ENCODE results near the gene DNAJC5G. TPM values are rescaled to one million over a fixed set of nuclear protein-coding genes. Genes with fewer than 3 reads are reported as not detected.

The DNAJC5G gene
- total and polyA plus RNA-seq, 9 of the 15 experiments (the other 6 are each of a cell fraction or from before 2014, with no cell fraction given): not detected

GRCh38 chr2:27284996-27285395, 9.8 kb downstream of the DNAJC5G start:
- no peaks in the 10 kb centered on the region for H3K27me3 ChIP-seq (ENCODE audit: control insufficient read depth in 2 of 2, insufficient read depth in 2 of 2, low read length in 2 of 2)
- H3K4me2 ChIP-seq (ENCODE audit: insufficient read depth, low read length): no peak overlapping the region
- intact Hi-C loops (cut with micrococcal nuclease): loop anchor here (10.0 kb wide), 1 partner anchor 440 kb away; the partner anchor contains the start of gene DPYSL5
- DNase-seq (ENCODE audit: extremely low read depth in 1 of 4, low spot score in 3 of 4) (no peak), ATAC-seq (no peak), FAIRE-seq (no peak)
- H4K20me1 ChIP-seq (replicated peaks; ENCODE audit: control insufficient read depth, insufficient read depth, low read length): no peaks in the 10 kb centered on the region
- POLR2A ChIA-PET: no interaction called here
- no peaks in the 10 kb centered on the region for H3K79me2 ChIP-seq (ENCODE audit: control insufficient read depth, insufficient read depth, low read length)
- TF ChIP-seq FOSL1 (tag; conservative IDR thresholded peaks at IDR 0.05) (no peak), ZNF668 (CRISPR knock-in tag; IDR thresholded peaks at IDR 0.05) (no peak), SMAD2 (IDR thresholded peaks at IDR 0.05; ENCODE audit: low read depth, low read length) (no peak), HCFC1 (IDR thresholded peaks at IDR 0.05; ENCODE audit: low read depth, low read length) (no peak), GTF2A2 (tag; IDR thresholded peaks at IDR 0.05) (no peak), ZNF143 (CRISPR knock-in tag; IDR thresholded peaks at IDR 0.05) (no peak)
- TF ChIP-seq, protein P1, sequence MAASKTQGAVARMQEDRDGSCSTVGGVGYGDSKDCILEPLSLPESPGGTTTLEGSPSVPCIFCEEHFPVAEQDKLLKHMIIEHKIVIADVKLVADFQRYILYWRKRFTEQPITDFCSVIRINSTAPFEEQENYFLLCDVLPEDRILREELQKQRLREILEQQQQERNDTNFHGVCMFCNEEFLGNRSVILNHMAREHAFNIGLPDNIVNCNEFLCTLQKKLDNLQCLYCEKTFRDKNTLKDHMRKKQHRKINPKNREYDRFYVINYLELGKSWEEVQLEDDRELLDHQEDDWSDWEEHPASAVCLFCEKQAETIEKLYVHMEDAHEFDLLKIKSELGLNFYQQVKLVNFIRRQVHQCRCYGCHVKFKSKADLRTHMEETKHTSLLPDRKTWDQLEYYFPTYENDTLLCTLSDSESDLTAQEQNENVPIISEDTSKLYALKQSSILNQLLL (CRISPR knock-in tag; IDR thresholded peaks at IDR 0.05; ENCODE audit: borderline replicate concordance): no peak
- TF ChIP-seq, protein P2, sequence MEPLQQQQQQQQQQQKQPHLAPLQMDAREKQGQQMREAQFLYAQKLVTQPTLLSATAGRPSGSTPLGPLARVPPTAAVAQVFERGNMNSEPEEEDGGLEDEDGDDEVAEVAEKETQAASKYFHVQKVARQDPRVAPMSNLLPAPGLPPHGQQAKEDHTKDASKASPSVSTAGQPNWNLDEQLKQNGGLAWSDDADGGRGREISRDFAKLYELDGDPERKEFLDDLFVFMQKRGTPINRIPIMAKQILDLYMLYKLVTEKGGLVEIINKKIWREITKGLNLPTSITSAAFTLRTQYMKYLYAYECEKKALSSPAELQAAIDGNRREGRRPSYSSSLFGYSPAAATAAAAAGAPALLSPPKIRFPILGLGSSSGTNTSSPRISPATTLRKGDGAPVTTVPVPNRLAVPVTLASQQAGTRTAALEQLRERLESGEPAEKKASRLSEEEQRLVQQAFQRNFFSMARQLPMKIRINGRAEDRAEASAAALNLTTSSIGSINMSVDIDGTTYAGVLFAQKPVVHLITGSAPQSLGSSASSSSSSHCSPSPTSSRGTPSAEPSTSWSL (CRISPR knock-in tag; IDR thresholded peaks at IDR 0.05; ENCODE audit: borderline replicate concordance): no peak
- TF ChIP-seq, protein P3, sequence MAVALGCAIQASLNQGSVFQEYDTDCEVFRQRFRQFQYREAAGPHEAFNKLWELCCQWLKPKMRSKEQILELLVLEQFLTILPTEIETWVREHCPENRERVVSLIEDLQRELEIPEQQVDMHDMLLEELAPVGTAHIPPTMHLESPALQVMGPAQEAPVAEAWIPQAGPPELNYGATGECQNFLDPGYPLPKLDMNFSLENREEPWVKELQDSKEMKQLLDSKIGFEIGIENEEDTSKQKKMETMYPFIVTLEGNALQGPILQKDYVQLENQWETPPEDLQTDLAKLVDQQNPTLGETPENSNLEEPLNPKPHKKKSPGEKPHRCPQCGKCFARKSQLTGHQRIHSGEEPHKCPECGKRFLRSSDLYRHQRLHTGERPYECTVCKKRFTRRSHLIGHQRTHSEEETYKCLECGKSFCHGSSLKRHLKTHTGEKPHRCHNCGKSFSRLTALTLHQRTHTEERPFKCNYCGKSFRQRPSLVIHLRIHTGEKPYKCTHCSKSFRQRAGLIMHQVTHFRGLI (CRISPR knock-in tag; IDR thresholded peaks at IDR 0.05): no peak
- no peak overlapping the region for H3K27ac ChIP-seq (ENCODE audit: extremely low read depth, low read depth, low read length)
- no peaks in the 10 kb centered on the region for H3K36me3 ChIP-seq (ENCODE audit: control insufficient read depth, insufficient read depth, low read length)
- H3K9me1 ChIP-seq (ENCODE audit: control insufficient read depth, insufficient read depth, low read length): no peaks in the 10 kb centered on the region
- WGBS (ENCODE audit: insufficient coverage, low coverage, missing lambda C conversion rate): 33% methylated on average over 1 of the region's 1 CpG
- H3K9ac ChIP-seq (ENCODE audit: insufficient read depth in 1 of 2, low read depth in 2 of 2, low read length in 2 of 2): no peak overlapping the region
- CTCF ChIA-PET (ENCODE audit: low intra/inter-chr PET ratio): no interaction called here
- no peak overlapping the region for H3K4me3 ChIP-seq
- peaks cover 6 to 16% of the 10 kb centered on the region in 2 experiments for H3K4me1 ChIP-seq (replicated peaks in 1 of 2; ENCODE audit: control insufficient read depth in 2 of 2, insufficient read depth in 2 of 2, low read length in 2 of 2)
- no peaks in the 10 kb centered on the region for H3K9me3 ChIP-seq (replicated peaks; ENCODE audit: control insufficient read depth, insufficient read depth, low read depth, low read length)
- in situ Hi-C loops (cut with MboI): loop anchor here (5.0 kb wide), 2 partner anchors 48 to 188 kb away; no protein-coding TSS in a partner anchor
- BruUV-seq (replicated peaks): no TSS peak
- H2AFZ ChIP-seq (ENCODE audit: low read depth, low read length): no peak overlapping the region

Data from K562 (cell line).